ENCODE data around the gene GABBR2. TPM values are rescaled to one million over a fixed set of nuclear protein-coding genes. Genes with fewer than 3 reads are reported as not detected.

GABBR2 gene
- total and polyA plus RNA-seq, 9 of the 15 experiments (the other 6 are each of a cell fraction or from before 2014, with no cell fraction given): 0.15 to 1.9 (median 0.32) TPM

GRCh38 chr9:98368366-98369065, 340.2 kb downstream of the GABBR2 start (continued):
- peak; percentile 83 for TF ChIP-seq SPI1 (IDR thresholded peaks at IDR 0.05; ENCODE audit: borderline replicate concordance, low read depth, low read length)
- peak in 1 of 3 experiments; percentile 51 for TF ChIP-seq YY1 (IDR thresholded peaks at IDR 0.05; ENCODE audit: borderline replicate concordance in 1 of 3, control insufficient read depth in 1 of 3, extremely low read depth in 1 of 3, insufficient read depth in 3 of 3, insufficient read length in 1 of 3, insufficient replicate concordance in 2 of 3, low read depth in 1 of 3, low read length in 2 of 3)
- TF ChIP-seq, protein P1, sequence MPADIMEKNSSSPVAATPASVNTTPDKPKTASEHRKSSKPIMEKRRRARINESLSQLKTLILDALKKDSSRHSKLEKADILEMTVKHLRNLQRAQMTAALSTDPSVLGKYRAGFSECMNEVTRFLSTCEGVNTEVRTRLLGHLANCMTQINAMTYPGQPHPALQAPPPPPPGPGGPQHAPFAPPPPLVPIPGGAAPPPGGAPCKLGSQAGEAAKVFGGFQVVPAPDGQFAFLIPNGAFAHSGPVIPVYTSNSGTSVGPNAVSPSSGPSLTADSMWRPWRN (IDR thresholded peaks at IDR 0.05; ENCODE audit: low read depth): no peak
- TF ChIP-seq, protein P2, sequence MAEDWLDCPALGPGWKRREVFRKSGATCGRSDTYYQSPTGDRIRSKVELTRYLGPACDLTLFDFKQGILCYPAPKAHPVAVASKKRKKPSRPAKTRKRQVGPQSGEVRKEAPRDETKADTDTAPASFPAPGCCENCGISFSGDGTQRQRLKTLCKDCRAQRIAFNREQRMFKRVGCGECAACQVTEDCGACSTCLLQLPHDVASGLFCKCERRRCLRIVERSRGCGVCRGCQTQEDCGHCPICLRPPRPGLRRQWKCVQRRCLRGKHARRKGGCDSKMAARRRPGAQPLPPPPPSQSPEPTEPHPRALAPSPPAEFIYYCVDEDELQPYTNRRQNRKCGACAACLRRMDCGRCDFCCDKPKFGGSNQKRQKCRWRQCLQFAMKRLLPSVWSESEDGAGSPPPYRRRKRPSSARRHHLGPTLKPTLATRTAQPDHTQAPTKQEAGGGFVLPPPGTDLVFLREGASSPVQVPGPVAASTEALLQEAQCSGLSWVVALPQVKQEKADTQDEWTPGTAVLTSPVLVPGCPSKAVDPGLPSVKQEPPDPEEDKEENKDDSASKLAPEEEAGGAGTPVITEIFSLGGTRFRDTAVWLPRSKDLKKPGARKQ (CRISPR knock-in tag; IDR thresholded peaks at IDR 0.05): no peak
- TF ChIP-seq, protein P3, sequence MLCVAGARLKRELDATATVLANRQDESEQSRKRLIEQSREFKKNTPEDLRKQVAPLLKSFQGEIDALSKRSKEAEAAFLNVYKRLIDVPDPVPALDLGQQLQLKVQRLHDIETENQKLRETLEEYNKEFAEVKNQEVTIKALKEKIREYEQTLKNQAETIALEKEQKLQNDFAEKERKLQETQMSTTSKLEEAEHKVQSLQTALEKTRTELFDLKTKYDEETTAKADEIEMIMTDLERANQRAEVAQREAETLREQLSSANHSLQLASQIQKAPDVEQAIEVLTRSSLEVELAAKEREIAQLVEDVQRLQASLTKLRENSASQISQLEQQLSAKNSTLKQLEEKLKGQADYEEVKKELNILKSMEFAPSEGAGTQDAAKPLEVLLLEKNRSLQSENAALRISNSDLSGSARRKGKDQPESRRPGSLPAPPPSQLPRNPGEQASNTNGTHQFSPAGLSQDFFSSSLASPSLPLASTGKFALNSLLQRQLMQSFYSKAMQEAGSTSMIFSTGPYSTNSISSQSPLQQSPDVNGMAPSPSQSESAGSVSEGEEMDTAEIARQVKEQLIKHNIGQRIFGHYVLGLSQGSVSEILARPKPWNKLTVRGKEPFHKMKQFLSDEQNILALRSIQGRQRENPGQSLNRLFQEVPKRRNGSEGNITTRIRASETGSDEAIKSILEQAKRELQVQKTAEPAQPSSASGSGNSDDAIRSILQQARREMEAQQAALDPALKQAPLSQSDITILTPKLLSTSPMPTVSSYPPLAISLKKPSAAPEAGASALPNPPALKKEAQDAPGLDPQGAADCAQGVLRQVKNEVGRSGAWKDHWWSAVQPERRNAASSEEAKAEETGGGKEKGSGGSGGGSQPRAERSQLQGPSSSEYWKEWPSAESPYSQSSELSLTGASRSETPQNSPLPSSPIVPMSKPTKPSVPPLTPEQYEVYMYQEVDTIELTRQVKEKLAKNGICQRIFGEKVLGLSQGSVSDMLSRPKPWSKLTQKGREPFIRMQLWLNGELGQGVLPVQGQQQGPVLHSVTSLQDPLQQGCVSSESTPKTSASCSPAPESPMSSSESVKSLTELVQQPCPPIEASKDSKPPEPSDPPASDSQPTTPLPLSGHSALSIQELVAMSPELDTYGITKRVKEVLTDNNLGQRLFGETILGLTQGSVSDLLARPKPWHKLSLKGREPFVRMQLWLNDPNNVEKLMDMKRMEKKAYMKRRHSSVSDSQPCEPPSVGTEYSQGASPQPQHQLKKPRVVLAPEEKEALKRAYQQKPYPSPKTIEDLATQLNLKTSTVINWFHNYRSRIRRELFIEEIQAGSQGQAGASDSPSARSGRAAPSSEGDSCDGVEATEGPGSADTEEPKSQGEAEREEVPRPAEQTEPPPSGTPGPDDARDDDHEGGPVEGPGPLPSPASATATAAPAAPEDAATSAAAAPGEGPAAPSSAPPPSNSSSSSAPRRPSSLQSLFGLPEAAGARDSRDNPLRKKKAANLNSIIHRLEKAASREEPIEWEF (CRISPR knock-in tag; IDR thresholded peaks at IDR 0.05): no peak
- TF ChIP-seq CTBP1 (IDR thresholded peaks at IDR 0.05; ENCODE audit: borderline replicate concordance): peak; percentile 79
- no peak for TF ChIP-seq NR4A1 (CRISPR knock-in tag; IDR thresholded peaks at IDR 0.05)
- TF ChIP-seq NR4A1 (tag; IDR thresholded peaks at IDR 0.05): no peak
- peak; percentile 32 for TF ChIP-seq MEIS2 (IDR thresholded peaks at IDR 0.05; ENCODE audit: partially characterized antibody)
- TF ChIP-seq, protein P4, sequence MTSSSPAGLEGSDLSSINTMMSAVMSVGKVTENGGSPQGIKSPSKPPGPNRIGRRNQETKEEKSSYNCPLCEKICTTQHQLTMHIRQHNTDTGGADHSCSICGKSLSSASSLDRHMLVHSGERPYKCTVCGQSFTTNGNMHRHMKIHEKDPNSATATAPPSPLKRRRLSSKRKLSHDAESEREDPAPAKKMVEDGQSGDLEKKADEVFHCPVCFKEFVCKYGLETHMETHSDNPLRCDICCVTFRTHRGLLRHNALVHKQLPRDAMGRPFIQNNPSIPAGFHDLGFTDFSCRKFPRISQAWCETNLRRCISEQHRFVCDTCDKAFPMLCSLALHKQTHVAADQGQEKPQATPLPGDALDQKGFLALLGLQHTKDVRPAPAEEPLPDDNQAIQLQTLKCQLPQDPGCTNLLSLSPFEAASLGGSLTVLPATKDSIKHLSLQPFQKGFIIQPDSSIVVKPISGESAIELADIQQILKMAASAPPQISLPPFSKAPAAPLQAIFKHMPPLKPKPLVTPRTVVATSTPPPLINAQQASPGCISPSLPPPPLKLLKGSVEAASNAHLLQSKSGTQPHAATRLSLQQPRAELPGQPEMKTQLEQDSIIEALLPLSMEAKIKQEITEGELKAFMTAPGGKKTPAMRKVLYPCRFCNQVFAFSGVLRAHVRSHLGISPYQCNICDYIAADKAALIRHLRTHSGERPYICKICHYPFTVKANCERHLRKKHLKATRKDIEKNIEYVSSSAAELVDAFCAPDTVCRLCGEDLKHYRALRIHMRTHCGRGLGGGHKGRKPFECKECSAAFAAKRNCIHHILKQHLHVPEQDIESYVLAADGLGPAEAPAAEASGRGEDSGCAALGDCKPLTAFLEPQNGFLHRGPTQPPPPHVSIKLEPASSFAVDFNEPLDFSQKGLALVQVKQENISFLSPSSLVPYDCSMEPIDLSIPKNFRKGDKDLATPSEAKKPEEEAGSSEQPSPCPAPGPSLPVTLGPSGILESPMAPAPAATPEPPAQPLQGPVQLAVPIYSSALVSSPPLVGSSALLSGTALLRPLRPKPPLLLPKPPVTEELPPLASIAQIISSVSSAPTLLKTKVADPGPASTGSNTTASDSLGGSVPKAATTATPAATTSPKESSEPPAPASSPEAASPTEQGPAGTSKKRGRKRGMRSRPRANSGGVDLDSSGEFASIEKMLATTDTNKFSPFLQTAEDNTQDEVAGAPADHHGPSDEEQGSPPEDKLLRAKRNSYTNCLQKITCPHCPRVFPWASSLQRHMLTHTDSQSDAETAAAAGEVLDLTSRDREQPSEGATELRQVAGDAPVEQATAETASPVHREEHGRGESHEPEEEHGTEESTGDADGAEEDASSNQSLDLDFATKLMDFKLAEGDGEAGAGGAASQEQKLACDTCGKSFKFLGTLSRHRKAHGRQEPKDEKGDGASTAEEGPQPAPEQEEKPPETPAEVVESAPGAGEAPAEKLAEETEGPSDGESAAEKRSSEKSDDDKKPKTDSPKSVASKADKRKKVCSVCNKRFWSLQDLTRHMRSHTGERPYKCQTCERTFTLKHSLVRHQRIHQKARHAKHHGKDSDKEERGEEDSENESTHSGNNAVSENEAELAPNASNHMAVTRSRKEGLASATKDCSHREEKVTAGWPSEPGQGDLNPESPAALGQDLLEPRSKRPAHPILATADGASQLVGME (CRISPR knock-in tag; IDR thresholded peaks at IDR 0.05): no peak
- no peak for TF ChIP-seq ZSCAN32 (CRISPR knock-in tag; IDR thresholded peaks at IDR 0.05)
- TF ChIP-seq ZNF707 (CRISPR knock-in tag; conservative IDR thresholded peaks at IDR 0.05): no peak
- TF ChIP-seq NCOA2 (IDR thresholded peaks at IDR 0.05; ENCODE audit: partially characterized antibody in 2 of 2): peak in 1 of 2 experiments; percentile 60

Measured in K562 (cell line).